Breast epithelium (tissue), 3 donors: Measurements from ENCODE around the gene AKR7A2.

ENCODE experiments used
- POLR2A ChIP-seq: fragments of 450-650 bp; IDR thresholded peaks from one replicate; pipeline ENCODE4 v1.6.1; 2016; ENCODE audit warnings: antibody characterized with exemption, mild to moderate bottlenecking, moderate library complexity
- TF ChIP-seq, protein P1 (sequence below), 3 donors: fragments of 450-650 bp; IDR thresholded peaks; one replicate each; pipeline ENCODE4 v1.5.1; 2016 to 2017; ENCODE audit warnings: antibody characterized with exemption in 3 of 3, mild to moderate bottlenecking in 3 of 3, moderate library complexity in 3 of 3

DNA sequence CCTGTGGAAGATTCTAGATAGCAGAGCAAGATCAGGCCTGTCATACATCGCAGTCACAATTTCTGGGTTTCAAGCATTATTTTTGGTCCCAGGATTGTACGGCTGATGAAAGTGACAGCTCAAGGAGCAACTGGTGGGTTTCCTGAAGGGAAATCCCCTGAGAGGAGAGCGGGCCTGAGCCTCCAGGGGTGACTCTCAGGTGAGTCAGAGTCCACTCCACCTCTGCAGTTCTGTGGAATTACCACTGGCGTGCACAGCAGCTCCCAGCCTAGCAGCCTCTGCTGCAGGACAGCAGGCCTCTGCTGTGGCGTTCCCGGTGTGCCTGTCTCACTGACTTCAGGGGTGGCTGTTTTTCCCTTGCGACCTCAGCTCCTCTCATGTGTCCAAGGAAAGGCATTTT is 24.6 kb upstream of the AKR7A2 start:
- TF ChIP-seq, protein P1, sequence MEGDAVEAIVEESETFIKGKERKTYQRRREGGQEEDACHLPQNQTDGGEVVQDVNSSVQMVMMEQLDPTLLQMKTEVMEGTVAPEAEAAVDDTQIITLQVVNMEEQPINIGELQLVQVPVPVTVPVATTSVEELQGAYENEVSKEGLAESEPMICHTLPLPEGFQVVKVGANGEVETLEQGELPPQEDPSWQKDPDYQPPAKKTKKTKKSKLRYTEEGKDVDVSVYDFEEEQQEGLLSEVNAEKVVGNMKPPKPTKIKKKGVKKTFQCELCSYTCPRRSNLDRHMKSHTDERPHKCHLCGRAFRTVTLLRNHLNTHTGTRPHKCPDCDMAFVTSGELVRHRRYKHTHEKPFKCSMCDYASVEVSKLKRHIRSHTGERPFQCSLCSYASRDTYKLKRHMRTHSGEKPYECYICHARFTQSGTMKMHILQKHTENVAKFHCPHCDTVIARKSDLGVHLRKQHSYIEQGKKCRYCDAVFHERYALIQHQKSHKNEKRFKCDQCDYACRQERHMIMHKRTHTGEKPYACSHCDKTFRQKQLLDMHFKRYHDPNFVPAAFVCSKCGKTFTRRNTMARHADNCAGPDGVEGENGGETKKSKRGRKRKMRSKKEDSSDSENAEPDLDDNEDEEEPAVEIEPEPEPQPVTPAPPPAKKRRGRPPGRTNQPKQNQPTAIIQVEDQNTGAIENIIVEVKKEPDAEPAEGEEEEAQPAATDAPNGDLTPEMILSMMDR (IDR thresholded peaks at IDR 0.05) = no peak
- no peak for TF ChIP-seq POLR2A
